ENCODE results near the gene PSMA2.

DNA sequence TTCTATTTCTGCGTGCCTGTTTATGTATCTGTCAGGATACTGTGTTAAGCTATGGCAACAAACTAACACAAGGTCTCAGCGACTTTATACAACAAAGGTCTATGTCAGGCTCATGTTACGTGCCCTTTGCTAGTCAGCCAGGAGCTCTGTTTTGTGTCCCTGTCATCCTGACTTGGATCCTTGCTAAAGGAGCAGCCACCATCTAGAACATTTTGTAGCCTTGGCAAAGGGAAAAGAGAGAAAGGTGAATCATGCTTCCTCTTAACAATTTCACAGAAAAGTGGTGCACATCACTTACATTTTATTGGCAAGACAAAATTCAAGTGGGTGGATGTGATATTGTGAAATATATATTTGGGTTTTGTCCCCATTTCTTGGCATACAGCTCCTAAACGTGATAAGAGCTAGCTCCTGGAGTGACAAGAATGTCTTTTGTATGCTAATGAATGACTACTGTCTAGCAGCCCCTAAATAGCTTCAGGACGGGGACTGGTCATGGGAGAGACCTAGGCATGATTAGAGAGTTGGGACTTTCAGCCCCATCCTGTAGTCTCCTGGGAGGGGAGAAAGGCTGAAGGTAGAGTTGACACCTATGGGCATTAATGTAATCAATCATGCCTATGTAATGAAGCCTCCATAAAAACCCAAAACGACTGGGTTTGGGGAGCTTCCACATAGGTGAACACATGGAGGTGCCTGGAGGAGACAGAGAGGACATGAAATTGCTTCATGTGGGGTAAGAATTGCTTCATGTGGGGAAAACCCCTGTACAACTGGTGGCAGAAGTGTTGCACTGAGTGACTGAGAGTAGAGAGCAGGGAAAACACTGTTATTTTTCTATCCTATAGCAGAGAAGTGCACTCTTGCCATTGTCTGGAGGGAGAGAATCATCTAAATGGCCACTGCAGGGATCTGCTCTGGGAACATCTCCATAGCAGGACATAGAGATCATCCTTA, 33.2 kb upstream of the PSMA2 start:
- TF ChIP-seq EP300 (IDR thresholded peaks at IDR 0.05) (peak; percentile 50), POLR2A (IDR thresholded peaks at IDR 0.05) (no peak), POLR2AphosphoS5 (IDR thresholded peaks at IDR 0.05) (peak in 2 of 3 donors; percentile 13 to 90)
- TF ChIP-seq, protein P1, sequence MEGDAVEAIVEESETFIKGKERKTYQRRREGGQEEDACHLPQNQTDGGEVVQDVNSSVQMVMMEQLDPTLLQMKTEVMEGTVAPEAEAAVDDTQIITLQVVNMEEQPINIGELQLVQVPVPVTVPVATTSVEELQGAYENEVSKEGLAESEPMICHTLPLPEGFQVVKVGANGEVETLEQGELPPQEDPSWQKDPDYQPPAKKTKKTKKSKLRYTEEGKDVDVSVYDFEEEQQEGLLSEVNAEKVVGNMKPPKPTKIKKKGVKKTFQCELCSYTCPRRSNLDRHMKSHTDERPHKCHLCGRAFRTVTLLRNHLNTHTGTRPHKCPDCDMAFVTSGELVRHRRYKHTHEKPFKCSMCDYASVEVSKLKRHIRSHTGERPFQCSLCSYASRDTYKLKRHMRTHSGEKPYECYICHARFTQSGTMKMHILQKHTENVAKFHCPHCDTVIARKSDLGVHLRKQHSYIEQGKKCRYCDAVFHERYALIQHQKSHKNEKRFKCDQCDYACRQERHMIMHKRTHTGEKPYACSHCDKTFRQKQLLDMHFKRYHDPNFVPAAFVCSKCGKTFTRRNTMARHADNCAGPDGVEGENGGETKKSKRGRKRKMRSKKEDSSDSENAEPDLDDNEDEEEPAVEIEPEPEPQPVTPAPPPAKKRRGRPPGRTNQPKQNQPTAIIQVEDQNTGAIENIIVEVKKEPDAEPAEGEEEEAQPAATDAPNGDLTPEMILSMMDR (IDR thresholded peaks at IDR 0.05), result no peak

Data from stomach (tissue), 4 donors.